GM21528 (cell line): ENCODE measurements around the gene PCBP4.

Source experiments
- ATAC-seq: cut with Tn5 transposase; IDR thresholded peaks from one replicate; pipeline ENCODE4 v1.9.1; 2021; ENCODE audit warnings: mild to moderate bottlenecking, moderate library complexity; ENCODE audit not compliant: unreplicated experiment, low FRiP score

The PCBP4 gene

GRCh38 chr3:51974963-51975851 is 8.0 kb upstream of the PCBP4 start, which contains the start of gene ABHD14A:
ABHD14A (plus strand) TSS chr3:51975064; CDS start chr3:51975136, 72 bp downstream.
- ATAC-seq = peak; percentile 40

- ATAC-seq = no peak
Observed at GRCh38 chr3:51974277-51974962, 7.2 kb upstream of the PCBP4 start.

GRCh38 chr3:51971350-51971749 is 4.1 kb upstream of the PCBP4 start:
- ATAC-seq = no peak

- no peak for ATAC-seq
Observed at GRCh38 chr3:51970606-51971300, 3.5 kb upstream of the PCBP4 start.

GRCh38 chr3:51969841-51970240 is 2.6 kb upstream of the PCBP4 start:
- no peak for ATAC-seq

GRCh38 chr3:51968883-51969678 is 1.8 kb upstream of the PCBP4 start:
- ATAC-seq = no peak

- no peak for ATAC-seq
Observed at GRCh38 chr3:51968170-51968775, 1.0 kb upstream of the PCBP4 start.

GRCh38 chr3:51966922-51967383 is 301 bp downstream of the PCBP4 start:
- ATAC-seq = no peak

GRCh38 chr3:51966486-51966885 is 768 bp downstream of the PCBP4 start:
- no peak for ATAC-seq

GRCh38 chr3:51966016-51966415 is 1.2 kb downstream of the PCBP4 start:
- no peak for ATAC-seq

- no peak for ATAC-seq
Observed at GRCh38 chr3:51964521-51964920, 2.7 kb downstream of the PCBP4 start.

GRCh38 chr3:51963951-51964451 is 3.3 kb downstream of the PCBP4 start:
- ATAC-seq = no peak

- no peak for ATAC-seq
Observed at GRCh38 chr3:51962854-51963530, 4.3 kb downstream of the PCBP4 start.

- no peak for ATAC-seq
Observed at GRCh38 chr3:51961602-51962569, 5.4 kb downstream of the PCBP4 start.

GRCh38 chr3:51961011-51961410 is 6.2 kb downstream of the PCBP4 start:
- no peak for ATAC-seq

- ATAC-seq = no peak
Observed at GRCh38 chr3:51960386-51960785, 6.9 kb downstream of the PCBP4 start.

GRCh38 chr3:51959651-51960050 is 7.6 kb downstream of the PCBP4 start:
- ATAC-seq = no peak
